K562 (cell line): ENCODE results near the gene COX19.

Source experiments
- BRD4 ChIP-seq: fragments of 200-600 bp; sonication (generic); IDR thresholded peaks from 2 replicates; pipeline ENCODE4 v1.6.1; 2017; ENCODE audit warnings: inconsistent platforms
- MAX ChIP-seq: sonication (generic); formaldehyde crosslinking; IDR thresholded peaks from 2 replicates; pipeline ENCODE4 v1.9.0; 2022; ENCODE audit warnings: mild to moderate bottlenecking, missing genetic modification reagents
- POLR2A ChIP-seq: fragments of 450-650 bp; conservative IDR thresholded peaks from 2 replicates; pipeline ENCODE4 v1.6.1; 2016
- RNF2 ChIP-seq: sonication (generic); IDR thresholded peaks from 2 replicates; pipeline ENCODE4 v1.6.1; 2016
- SOX6 ChIP-seq: fragments of 450-650 bp; IDR thresholded peaks from 2 replicates; pipeline ENCODE4 v1.6.1; 2014; ENCODE audit warnings: mild to moderate bottlenecking
- SREBF1 ChIP-seq: fragments of 150-350 bp; IDR thresholded peaks from 2 replicates; pipeline ENCODE4 v1.6.1; 2014; ENCODE audit warnings: antibody characterized with exemption, low read depth, low read length, borderline replicate concordance
- TFAP4 ChIP-seq: sonication (generic); formaldehyde crosslinking; IDR thresholded peaks from 2 replicates; pipeline ENCODE4 v1.8.0; 2022; ENCODE audit warnings: missing genetic modification reagents, mild to moderate bottlenecking, moderate library complexity, borderline replicate concordance
- ZC3H11A ChIP-seq: IDR thresholded peaks from 2 replicates; pipeline ENCODE4 v1.6.1; 2012; ENCODE audit warnings: low read depth, low read length, improper control_type of control experiment
- ZNF431 ChIP-seq: sonication (generic); formaldehyde crosslinking; IDR thresholded peaks from 2 replicates; pipeline ENCODE4 v1.8.0; 2022; ENCODE audit warnings: mild to moderate bottlenecking, missing genetic modification reagents
- ZSCAN32 ChIP-seq: fragments of 450-650 bp; formaldehyde crosslinking; IDR thresholded peaks from 2 replicates; pipeline ENCODE4 v1.4.0; 2020; ENCODE audit warnings: mild to moderate bottlenecking, moderate library complexity
- ZZZ3 ChIP-seq: fragments of 450-650 bp; IDR thresholded peaks from 2 replicates; pipeline ENCODE4 v1.6.1; 2016; ENCODE audit warnings: antibody characterized with exemption, mild to moderate bottlenecking, moderate library complexity
- TF ChIP-seq, protein P1 (sequence below): sonication (generic); formaldehyde crosslinking; IDR thresholded peaks from 2 replicates; pipeline ENCODE4 v1.5.0; 2020; ENCODE audit warnings: missing genetic modification reagents
- TF ChIP-seq, protein P2 (sequence below): sonication (generic); formaldehyde crosslinking; IDR thresholded peaks from 2 replicates; pipeline ENCODE4 v1.8.0; 2022; ENCODE audit warnings: mild to moderate bottlenecking, missing genetic modification reagents, borderline replicate concordance

DNA sequence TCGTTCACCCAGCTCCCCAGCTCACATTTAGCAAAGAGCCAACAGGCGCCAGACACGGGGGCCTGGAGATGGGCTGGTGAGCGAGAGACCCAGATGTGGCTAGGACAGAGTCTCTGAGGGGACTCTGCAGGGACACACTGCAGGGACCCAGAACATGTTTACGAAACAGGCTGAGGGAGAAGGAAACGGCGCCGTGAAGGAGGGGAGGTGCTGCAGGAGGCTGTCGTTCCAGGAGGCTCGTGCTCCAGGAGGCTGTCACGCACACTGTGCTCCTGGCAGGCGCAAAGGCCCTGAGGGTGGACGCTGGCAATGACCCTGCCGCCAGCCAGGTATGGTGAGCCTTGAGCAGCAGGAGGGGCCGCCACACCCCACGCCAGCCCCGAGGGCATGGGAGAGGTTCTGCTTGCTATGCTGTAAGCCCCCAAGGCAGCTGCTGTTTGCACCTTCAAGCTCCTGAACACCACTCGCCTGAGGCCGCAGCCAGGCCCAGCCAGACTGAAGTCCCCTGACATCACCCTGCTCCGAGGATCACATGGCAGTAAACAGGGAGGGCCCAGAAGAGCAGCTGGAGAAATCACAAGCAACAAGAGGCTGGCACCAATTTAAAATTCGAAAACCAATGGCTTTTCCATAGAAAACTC lies 48.2 kb downstream of the COX19 start:
- no peak for TF ChIP-seq SREBF1
- TF ChIP-seq, protein P1, sequence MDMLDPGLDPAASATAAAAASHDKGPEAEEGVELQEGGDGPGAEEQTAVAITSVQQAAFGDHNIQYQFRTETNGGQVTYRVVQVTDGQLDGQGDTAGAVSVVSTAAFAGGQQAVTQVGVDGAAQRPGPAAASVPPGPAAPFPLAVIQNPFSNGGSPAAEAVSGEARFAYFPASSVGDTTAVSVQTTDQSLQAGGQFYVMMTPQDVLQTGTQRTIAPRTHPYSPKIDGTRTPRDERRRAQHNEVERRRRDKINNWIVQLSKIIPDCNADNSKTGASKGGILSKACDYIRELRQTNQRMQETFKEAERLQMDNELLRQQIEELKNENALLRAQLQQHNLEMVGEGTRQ (CRISPR knock-in tag) = no peak
- TF ChIP-seq ZC3H11A = no peak
- TF ChIP-seq ZZZ3 = no peak
- no peak for TF ChIP-seq MAX (CRISPR knock-in tag)
- no peak for TF ChIP-seq RNF2
- TF ChIP-seq, protein P2, sequence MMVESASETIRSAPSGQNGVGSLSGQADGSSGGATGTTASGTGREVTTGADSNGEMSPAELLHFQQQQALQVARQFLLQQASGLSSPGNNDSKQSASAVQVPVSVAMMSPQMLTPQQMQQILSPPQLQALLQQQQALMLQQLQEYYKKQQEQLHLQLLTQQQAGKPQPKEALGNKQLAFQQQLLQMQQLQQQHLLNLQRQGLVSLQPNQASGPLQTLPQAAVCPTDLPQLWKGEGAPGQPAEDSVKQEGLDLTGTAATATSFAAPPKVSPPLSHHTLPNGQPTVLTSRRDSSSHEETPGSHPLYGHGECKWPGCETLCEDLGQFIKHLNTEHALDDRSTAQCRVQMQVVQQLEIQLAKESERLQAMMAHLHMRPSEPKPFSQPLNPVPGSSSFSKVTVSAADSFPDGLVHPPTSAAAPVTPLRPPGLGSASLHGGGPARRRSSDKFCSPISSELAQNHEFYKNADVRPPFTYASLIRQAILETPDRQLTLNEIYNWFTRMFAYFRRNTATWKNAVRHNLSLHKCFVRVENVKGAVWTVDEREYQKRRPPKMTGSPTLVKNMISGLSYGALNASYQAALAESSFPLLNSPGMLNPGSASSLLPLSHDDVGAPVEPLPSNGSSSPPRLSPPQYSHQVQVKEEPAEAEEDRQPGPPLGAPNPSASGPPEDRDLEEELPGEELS = no peak
- no peak for TF ChIP-seq SOX6
- no peak for TF ChIP-seq TFAP4
- no peak for TF ChIP-seq ZSCAN32 (CRISPR knock-in tag)
- TF ChIP-seq ZNF431 (CRISPR knock-in tag) = no peak
- no peak for TF ChIP-seq POLR2A
- TF ChIP-seq BRD4 = no peak
